Measurements from ENCODE around the gene CHDH.

- TF ChIP-seq POLR2AphosphoS5 (IDR thresholded peaks at IDR 0.05; ENCODE audit: borderline replicate concordance, low read depth, low read length) (no peak), FOXP2 (optimal IDR thresholded peaks at IDR 0.05; ENCODE audit: control extremely low read depth, extremely low read length, insufficient read depth) (no peak)
These were observed 82.9 kb downstream of the CHDH start for GRCh38 chr3:53763353-53763752.
